Central memory CD8-positive, alpha-beta T cell (primary cell): ENCODE results near the gene SCAMP2.
"Not testable (repeated sequence)": the region's sequence is repeated elsewhere in the genome, so short reads cannot be mapped to it uniquely, and the experiment has no call there.

Experiments
- ATAC-seq: fragments of 150-1000 bp; cut with Tn5 transposase; replicated peaks from 2 replicates; pipeline ENCODE4 v1.10.0; 2022; ENCODE audit warnings: mild to moderate bottlenecking, moderate FRiP score, moderate number of reproducible peaks; ENCODE audit not compliant: poor library complexity, severe bottlenecking; ENCODE audit errors: extremely low read depth
- DNase-seq, 2 donors: peaks; one replicate each; pipeline ENCODE4 v3.0.0; 2021; ENCODE audit warnings: low spot score in 2 of 2
- H3K27ac Mint-ChIP-seq: one replicate; pipeline ENCODE4 v1.8.0; 2022; ENCODE audit warnings: low read depth, mild to moderate bottlenecking, moderate library complexity, mixed read lengths
- H3K27me3 Mint-ChIP-seq: one replicate; pipeline ENCODE4 v1.8.0; 2022; ENCODE audit warnings: mixed read lengths
- H3K36me3 Mint-ChIP-seq: one replicate; pipeline ENCODE4 v1.8.0; 2022; ENCODE audit warnings: mild to moderate bottlenecking, moderate library complexity, mixed read lengths; ENCODE audit not compliant: insufficient read depth
- H3K4me1 Mint-ChIP-seq: one replicate; pipeline ENCODE4 v1.8.0; 2022; ENCODE audit warnings: mixed read lengths
- H3K4me3 Mint-ChIP-seq: one replicate; pipeline ENCODE4 v1.8.0; 2022; ENCODE audit warnings: mild to moderate bottlenecking, moderate library complexity, mixed read lengths
- H3K9me3 Mint-ChIP-seq: one replicate; pipeline ENCODE4 v1.8.0; 2022; ENCODE audit warnings: mixed read lengths

The SCAMP2 gene

DNA sequence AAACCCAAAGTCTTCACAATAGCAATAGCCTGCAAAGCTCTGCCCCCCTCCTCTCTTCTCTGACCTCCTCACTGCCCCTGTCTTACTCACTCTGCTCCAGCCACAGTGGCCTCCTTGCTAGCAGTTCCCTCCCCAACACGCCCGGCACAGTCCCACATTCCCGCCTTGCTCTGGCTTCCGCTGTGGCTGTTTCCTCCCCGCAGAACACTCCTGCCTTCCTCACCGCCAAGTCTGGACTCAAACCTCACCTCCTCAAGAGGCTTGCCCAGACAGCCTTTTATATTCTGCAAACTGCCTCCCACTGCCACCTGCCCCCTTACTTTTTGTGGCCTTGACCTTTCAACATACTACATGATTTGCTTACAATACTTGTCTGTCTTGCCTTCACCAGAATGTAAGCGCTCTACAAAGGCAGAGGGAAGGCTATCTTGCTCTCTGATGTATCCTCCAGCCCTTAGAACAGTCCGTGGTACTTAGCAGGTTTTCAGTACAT, 16.3 kb upstream of the SCAMP2 start:
- peaks cover 6% of the 10 kb centered on the region for H3K36me3 Mint-ChIP-seq
- peaks cover 32% of the 10 kb centered on the region for H3K4me1 Mint-ChIP-seq
- no peak for DNase-seq
- peak overlapping the region; percentile 75 for H3K27ac Mint-ChIP-seq
- H3K9me3 Mint-ChIP-seq = no peaks in the 10 kb centered on the region
- peak; percentile 8 for ATAC-seq
- no peaks in the 10 kb centered on the region for H3K27me3 Mint-ChIP-seq
- peak overlapping the region; percentile 88 for H3K4me3 Mint-ChIP-seq

DNA sequence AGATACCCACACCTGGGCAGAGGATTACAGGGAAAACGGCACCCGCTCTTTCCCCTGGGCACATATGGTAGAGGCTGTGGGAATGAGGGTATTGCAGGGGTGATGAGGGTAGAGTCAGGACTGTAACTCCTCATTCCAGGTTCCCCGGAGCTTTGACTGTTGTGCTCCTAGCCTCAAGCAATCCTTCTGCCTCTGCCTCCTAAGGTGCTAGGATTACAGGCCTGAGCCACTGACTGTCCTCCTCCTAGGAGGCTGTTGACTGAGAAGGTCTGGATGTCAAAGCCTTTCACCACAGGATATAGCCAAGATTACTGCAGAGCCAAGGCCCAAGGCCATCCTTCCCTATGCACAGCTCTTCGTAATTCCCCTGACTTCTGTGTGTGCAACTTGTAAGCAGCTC, 15.6 kb upstream of the SCAMP2 start:
- H3K36me3 Mint-ChIP-seq = peaks cover 4% of the 10 kb centered on the region
- H3K9me3 Mint-ChIP-seq = no peaks in the 10 kb centered on the region
- ATAC-seq = no peak
- no peak overlapping the region for H3K4me3 Mint-ChIP-seq
- H3K4me1 Mint-ChIP-seq = peaks cover 33% of the 10 kb centered on the region
- DNase-seq = no peak
- H3K27ac Mint-ChIP-seq = no peak overlapping the region
- H3K27me3 Mint-ChIP-seq = no peaks in the 10 kb centered on the region

DNA sequence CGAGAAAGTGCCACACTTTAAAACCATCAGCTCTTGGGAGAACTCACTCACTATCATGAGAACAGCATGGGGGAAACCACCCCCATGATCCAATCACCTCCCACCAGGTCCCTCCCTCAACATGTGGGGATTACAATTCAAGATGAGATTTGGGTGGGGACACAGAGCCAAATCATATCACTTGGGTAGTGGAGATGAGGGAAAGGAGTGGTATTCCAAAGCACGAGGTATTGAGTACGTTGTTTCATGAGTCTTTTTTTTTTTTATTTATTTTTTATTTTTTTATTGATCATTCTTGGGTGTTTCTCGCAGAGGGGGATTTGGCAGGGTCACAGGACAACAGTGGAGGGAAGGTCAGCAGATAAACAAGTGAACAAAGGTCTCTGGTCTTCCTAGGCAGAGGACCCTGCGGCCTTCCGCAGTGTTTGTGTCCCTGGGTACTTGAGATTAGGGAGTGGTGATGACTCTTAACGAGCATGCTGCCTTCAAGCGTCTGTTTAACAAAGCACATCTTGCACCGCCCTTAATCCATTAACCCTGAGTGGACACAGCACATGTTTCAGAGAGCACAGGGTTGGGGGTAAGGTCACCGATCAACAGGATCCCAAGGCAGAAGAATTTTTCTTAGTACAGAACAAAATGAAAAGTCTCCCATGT, 14.5 kb upstream of the SCAMP2 start:
- ATAC-seq, H3K27me3 Mint-ChIP-seq, H3K9me3 Mint-ChIP-seq, H3K36me3 Mint-ChIP-seq, DNase-seq, H3K27ac Mint-ChIP-seq, H3K4me3 Mint-ChIP-seq: not testable (repeated sequence)
- peaks cover 23% of the 10 kb centered on the region for H3K4me1 Mint-ChIP-seq

DNA sequence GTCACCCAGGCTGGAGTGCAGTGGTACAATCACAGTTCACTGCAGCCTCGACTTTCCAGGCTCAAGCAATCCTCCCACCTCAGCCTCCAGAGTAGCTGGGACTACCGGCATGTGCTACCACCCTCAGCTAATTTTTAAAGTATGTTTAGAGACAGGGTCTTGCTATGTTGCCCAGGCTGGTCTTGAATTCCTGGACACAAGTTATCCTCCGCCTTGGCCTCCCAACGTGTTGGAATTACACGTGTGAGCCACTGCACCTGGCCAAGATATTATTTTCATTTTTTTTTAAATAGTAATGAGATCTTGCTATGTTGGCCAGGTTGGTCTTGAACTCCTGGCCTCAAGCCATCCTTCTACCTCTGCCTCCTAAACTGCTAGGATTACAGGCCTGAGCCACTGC, 12.3 kb upstream of the SCAMP2 start:
- no peak for ATAC-seq
- H3K27me3 Mint-ChIP-seq = no peaks in the 10 kb centered on the region
- H3K4me1 Mint-ChIP-seq = peaks cover 19% of the 10 kb centered on the region
- H3K27ac Mint-ChIP-seq = no peak overlapping the region
- no peaks in the 10 kb centered on the region for H3K9me3 Mint-ChIP-seq
- DNase-seq = no peak
- H3K4me3 Mint-ChIP-seq = no peak overlapping the region
- peaks cover 2% of the 10 kb centered on the region for H3K36me3 Mint-ChIP-seq

GRCh38 chr15:74884428-74885223, 11.5 kb upstream of the SCAMP2 start:
- Mint-ChIP-seq H3K36me3 (peaks cover 2% of the 10 kb centered on the region), H3K27ac (no peak overlapping the region), H3K4me3 (no peak overlapping the region), H3K4me1 (peaks cover 14% of the 10 kb centered on the region), H3K9me3 (no peaks in the 10 kb centered on the region), H3K27me3 (no peaks in the 10 kb centered on the region)
- ATAC-seq = no peak
- DNase-seq = no peak

DNA sequence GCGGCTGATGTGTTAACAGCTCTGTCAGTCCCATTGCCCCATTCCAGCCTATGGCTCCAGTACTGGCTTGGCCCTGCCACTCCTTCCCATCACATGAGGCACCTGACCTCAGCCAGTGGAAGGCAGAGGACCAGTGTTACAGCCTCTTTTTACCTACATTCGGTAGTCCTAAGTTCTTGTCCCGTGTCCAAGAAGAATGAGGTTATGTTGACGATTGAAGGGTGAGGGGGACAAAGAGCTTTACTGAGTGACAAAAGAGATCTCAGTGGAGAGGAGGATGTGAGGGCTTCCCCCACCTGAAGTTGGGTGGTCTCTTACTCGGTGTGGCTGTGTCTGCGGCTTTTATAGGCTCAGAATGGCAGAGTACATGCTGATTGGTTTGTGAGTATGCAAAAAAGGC, 9.4 kb upstream of the SCAMP2 start:
- Mint-ChIP-seq H3K4me3 (no peak overlapping the region), H3K27ac (no peak overlapping the region), H3K4me1 (peaks cover 8% of the 10 kb centered on the region)

GRCh38 chr15:74878273-74878672, 5.1 kb upstream of the SCAMP2 start:
- H3K27me3 Mint-ChIP-seq = no peaks in the 10 kb centered on the region
- peaks cover 2% of the 10 kb centered on the region for H3K36me3 Mint-ChIP-seq
- DNase-seq = no peak
- no peak overlapping the region for H3K4me3 Mint-ChIP-seq
- no peaks in the 10 kb centered on the region for H3K4me1 Mint-ChIP-seq
- no peak for ATAC-seq
- H3K9me3 Mint-ChIP-seq = no peaks in the 10 kb centered on the region
- H3K27ac Mint-ChIP-seq = no peak overlapping the region

More for the DNA sequence above, 9.4 kb upstream of the SCAMP2 start:
- peaks cover 1% of the 10 kb centered on the region for H3K36me3 Mint-ChIP-seq
- DNase-seq (no peak), ATAC-seq (no peak)
- no peaks in the 10 kb centered on the region for H3K27me3 Mint-ChIP-seq
- no peaks in the 10 kb centered on the region for H3K9me3 Mint-ChIP-seq

GRCh38 chr15:74873756-74874424, 725 bp upstream of the SCAMP2 start:
- H3K4me3 Mint-ChIP-seq = peak overlapping the region; percentile 100
- peaks cover 14% of the 10 kb centered on the region for H3K36me3 Mint-ChIP-seq
- ATAC-seq = no peak
- peak overlapping the region; percentile 100 for H3K27ac Mint-ChIP-seq
- no peak for DNase-seq
- no peaks in the 10 kb centered on the region for H3K27me3 Mint-ChIP-seq
- peaks cover 39% of the 10 kb centered on the region for H3K4me1 Mint-ChIP-seq
- H3K9me3 Mint-ChIP-seq = no peaks in the 10 kb centered on the region

DNA sequence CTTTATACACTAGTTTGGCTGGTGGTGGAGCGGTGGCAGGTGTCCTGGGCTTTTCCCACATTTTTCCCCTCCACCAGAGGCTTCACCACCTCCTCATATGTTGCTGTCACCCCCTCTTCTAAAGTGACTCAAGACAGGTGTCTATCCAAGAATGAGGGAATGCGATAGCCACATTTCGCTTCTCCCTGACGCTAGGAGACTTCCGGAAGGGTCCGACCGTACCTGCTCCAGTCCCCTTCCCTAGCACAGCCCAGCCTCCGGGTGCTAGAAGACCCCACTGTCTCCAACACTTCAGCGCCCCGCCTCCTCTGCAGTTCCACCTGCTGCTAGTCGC, 496 bp downstream of the SCAMP2 start:
- peaks cover 18% of the 10 kb centered on the region for H3K36me3 Mint-ChIP-seq
- ATAC-seq (no peak), DNase-seq (no peak)
- H3K4me1 Mint-ChIP-seq = peaks cover 51% of the 10 kb centered on the region
- H3K9me3 Mint-ChIP-seq = no peaks in the 10 kb centered on the region
- H3K27me3 Mint-ChIP-seq = no peaks in the 10 kb centered on the region
- H3K4me3 Mint-ChIP-seq = peak overlapping the region; percentile 100
- peak overlapping the region; percentile 100 for H3K27ac Mint-ChIP-seq

- Mint-ChIP-seq H3K4me1 (peaks cover 66% of the 10 kb centered on the region), H3K4me3 (peak overlapping the region; percentile 100), H3K27me3 (no peaks in the 10 kb centered on the region), H3K9me3 (no peaks in the 10 kb centered on the region), H3K36me3 (peaks cover 28% of the 10 kb centered on the region), H3K27ac (peak overlapping the region; percentile 80)
- DNase-seq (no peak), ATAC-seq (no peak)
Observed at GRCh38 chr15:74870436-74871215, 2.5 kb downstream of the SCAMP2 start.

DNA sequence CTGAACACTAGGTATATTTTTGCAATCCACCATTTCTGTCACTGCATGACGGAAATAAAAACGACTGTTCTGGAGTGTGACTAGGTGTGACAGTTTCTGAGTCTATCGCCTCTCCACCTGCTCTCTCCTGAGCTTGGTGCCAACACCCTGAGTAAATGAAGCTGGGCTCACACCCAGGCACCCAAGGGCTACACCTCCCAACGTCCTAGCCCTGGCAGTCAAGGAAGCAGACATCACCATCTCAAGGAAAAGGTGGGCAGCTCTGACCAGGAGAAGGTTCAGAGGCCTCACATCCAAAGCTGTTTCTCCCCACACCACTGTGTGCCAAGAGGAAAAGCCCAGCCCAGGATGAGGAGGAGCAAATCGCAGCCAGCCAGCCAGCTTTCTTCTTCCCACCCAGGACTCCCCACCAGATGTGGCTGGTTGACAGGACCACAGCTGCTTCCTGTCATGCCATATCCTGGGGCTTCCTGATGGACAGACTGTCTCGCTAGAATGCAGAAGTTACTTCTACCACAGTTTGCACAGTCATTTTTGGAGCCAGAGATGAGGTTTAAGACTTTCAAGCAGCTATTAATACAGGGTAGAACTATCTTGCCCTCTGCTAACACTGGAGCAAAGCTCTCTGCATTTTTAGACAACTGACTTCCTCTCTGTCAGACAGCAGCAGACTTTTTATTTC, 3.3 kb downstream of the SCAMP2 start:
- H3K4me1 Mint-ChIP-seq = peaks cover 72% of the 10 kb centered on the region
- H3K36me3 Mint-ChIP-seq = peaks cover 31% of the 10 kb centered on the region
- H3K27me3 Mint-ChIP-seq = no peaks in the 10 kb centered on the region
- no peak for DNase-seq
- H3K9me3 Mint-ChIP-seq = no peaks in the 10 kb centered on the region
- peak overlapping the region; percentile 100 for H3K4me3 Mint-ChIP-seq
- ATAC-seq = peak; percentile 39
- peak overlapping the region; percentile 80 for H3K27ac Mint-ChIP-seq

GRCh38 chr15:74869372-74869725, 3.8 kb downstream of the SCAMP2 start:
- Mint-ChIP-seq H3K36me3 (peaks cover 35% of the 10 kb centered on the region), H3K4me1 (peaks cover 76% of the 10 kb centered on the region), H3K27me3 (no peaks in the 10 kb centered on the region), H3K4me3 (peak overlapping the region; percentile 100), H3K27ac (peak overlapping the region; percentile 80), H3K9me3 (no peaks in the 10 kb centered on the region)
- no peak for DNase-seq
- ATAC-seq = no peak
